MM.1S (cell line): Measurements from ENCODE around the gene NCK1.

Experiments
- DNase-seq: peaks from one replicate; pipeline ENCODE4 v3.0.0-alpha.2; 2015
- H2AFZ ChIP-seq: fragments of 300-600 bp; sonication (generic); 2 replicates; pipeline ENCODE4 v1.6.0; 2016; ENCODE audit warnings: antibody characterized with exemption, low read length
- H3F3A ChIP-seq: fragments of 300-600 bp; sonication (generic); 2 replicates; pipeline ENCODE4 v1.6.1; 2016; ENCODE audit warnings: mild to moderate bottlenecking, antibody characterized with exemption, low read length, moderate library complexity, mixed read lengths; ENCODE audit not compliant: insufficient read depth
- H3K27ac ChIP-seq: fragments of 300-600 bp; sonication (generic); 2 replicates; pipeline ENCODE4 v1.5.1; 2016; ENCODE audit warnings: mild to moderate bottlenecking, low read length
- H3K27me3 ChIP-seq: fragments of 300-600 bp; sonication (generic); replicated peaks from 2 replicates; pipeline ENCODE4 v1.6.0; 2016; ENCODE audit warnings: low read length; ENCODE audit not compliant: insufficient read depth
- H3K36me3 ChIP-seq: fragments of 300-600 bp; sonication (generic); replicated peaks from 2 replicates; pipeline ENCODE4 v1.6.1; 2016; ENCODE audit warnings: mild to moderate bottlenecking, low read length, mixed read lengths; ENCODE audit not compliant: insufficient read depth
- H3K4me1 ChIP-seq: fragments of 300-600 bp; sonication (generic); 2 replicates; pipeline ENCODE4 v1.6.1; 2016; ENCODE audit warnings: low read length, mixed read lengths
- H3K4me2 ChIP-seq: fragments of 300-600 bp; sonication (generic); 2 replicates; pipeline ENCODE4 v1.6.0; 2016; ENCODE audit warnings: low read depth, low read length
- H3K4me3 ChIP-seq: fragments of 300-600 bp; sonication (generic); 2 replicates; pipeline ENCODE4 v1.5.1; 2016; ENCODE audit warnings: low read length, mixed read lengths
- H3K79me2 ChIP-seq: fragments of 300-600 bp; sonication (generic); 2 replicates; pipeline ENCODE4 v1.6.1; 2016; ENCODE audit warnings: mixed run types, low read length, mixed read lengths
- H3K9ac ChIP-seq: fragments of 300-600 bp; sonication (generic); 2 replicates; pipeline ENCODE4 v1.6.1; 2016; ENCODE audit warnings: low read length, mixed read lengths
- H3K9me2 ChIP-seq: fragments of 300-600 bp; sonication (generic); replicated peaks from 2 replicates; pipeline ENCODE4 v1.6.1; 2016; ENCODE audit warnings: mild to moderate bottlenecking, low read length, mixed read lengths; ENCODE audit not compliant: insufficient read depth
- H3K9me3 ChIP-seq: fragments of 300-600 bp; sonication (generic); replicated peaks from 2 replicates; pipeline ENCODE4 v1.6.1; 2016; ENCODE audit warnings: mild to moderate bottlenecking, low read length, mixed read lengths; ENCODE audit not compliant: insufficient read depth
- H4K20me1 ChIP-seq: fragments of 300-600 bp; sonication (generic); 2 replicates; pipeline ENCODE4 v1.6.1; 2016; ENCODE audit warnings: mild to moderate bottlenecking, low read length, moderate library complexity, mixed read lengths; ENCODE audit not compliant: insufficient read depth
- EZH2 ChIP-seq: fragments of 300-600 bp; sonication (generic); optimal IDR thresholded peaks from 2 replicates; pipeline ENCODE3; 2017; ENCODE audit warnings: low read depth, mild to moderate bottlenecking, antibody characterized with exemption, low read length, mixed read lengths
- EZH2phosphoT487 ChIP-seq: fragments of 300-600 bp; sonication (generic); IDR thresholded peaks from 2 replicates; pipeline ENCODE4 v1.6.1; 2018; ENCODE audit warnings: antibody characterized with exemption, low read length
- TF ChIP-seq, protein P1 (sequence below): fragments of 300-600 bp; sonication (generic); IDR thresholded peaks from 2 replicates; pipeline ENCODE4 v1.5.1; 2016; ENCODE audit warnings: antibody characterized with exemption, low read length, mixed read lengths

NCK1 gene

DNA sequence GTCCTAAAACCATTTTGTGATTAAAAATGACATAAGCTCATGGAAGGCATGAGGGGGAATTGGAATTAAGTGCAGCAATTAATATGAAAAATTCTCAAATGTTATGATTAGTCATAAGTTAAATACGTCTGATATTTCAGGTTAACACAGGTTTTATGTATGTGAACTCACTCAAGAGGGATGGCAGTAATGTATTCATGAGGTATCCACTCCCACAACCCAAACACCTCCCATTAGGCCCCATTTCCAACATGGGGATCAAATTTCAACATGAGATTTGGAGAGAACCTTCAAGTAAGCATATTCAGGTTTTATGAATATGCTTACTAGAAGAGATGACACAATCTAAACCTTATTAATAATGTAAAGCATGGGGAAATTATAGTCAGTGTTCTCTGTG lies 54.2 kb downstream of the NCK1 start:
- no peak for DNase-seq

DNA sequence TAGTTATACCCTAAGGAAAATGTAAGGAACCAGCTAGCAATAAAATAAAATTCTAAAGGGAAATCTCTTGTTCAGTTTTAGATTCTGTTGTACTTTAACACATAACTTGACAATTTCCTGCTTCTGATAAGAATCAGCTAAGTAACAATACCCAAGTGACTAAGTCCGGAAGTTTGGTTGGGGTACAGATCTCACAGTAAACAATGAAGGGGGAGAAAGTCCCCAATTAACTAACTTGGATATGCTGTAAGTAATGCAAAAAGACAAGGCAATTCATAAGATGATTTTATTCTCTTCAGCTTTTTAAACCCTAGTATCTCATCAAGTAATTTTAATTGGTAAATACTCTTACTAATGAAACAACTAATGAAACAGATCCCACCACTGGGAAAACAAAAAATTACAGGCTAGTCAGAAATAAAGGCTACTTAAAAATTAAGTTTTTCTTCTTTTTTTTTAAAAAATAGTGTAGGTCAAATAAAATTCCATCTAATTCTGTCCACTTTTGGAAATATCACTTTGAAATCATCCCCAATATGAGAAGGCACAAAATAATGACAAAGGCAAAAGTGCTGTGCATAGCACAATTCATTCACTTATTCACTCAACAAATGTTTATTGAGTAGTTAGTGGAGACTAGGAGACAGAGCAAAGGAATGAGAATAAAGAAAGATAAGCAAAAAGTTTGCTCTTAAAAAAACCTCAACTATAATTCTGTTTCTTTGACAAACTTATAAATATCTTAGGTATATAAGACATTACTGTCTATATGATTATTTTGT lies 58.0 kb downstream of the NCK1 start:
- Histone ChIP-seq H3K27ac (no peak overlapping the region), H3K4me2 (no peak overlapping the region), H3K9me2 (no peaks in the 10 kb centered on the region), H3K9ac (no peak overlapping the region), H4K20me1 (no peaks in the 10 kb centered on the region), H3K27me3 (no peaks in the 10 kb centered on the region), H3K36me3 (no peaks in the 10 kb centered on the region), H3F3A (no peaks in the 10 kb centered on the region), H3K79me2 (peaks cover 64% of the 10 kb centered on the region), H2AFZ (no peak overlapping the region), H3K4me1 (no peaks in the 10 kb centered on the region), H3K4me3 (no peak overlapping the region), H3K9me3 (no peaks in the 10 kb centered on the region)
- DNase-seq, result no peak
- TF ChIP-seq EZH2phosphoT487 (no peak), EZH2 (no peak)
- TF ChIP-seq, protein P1, sequence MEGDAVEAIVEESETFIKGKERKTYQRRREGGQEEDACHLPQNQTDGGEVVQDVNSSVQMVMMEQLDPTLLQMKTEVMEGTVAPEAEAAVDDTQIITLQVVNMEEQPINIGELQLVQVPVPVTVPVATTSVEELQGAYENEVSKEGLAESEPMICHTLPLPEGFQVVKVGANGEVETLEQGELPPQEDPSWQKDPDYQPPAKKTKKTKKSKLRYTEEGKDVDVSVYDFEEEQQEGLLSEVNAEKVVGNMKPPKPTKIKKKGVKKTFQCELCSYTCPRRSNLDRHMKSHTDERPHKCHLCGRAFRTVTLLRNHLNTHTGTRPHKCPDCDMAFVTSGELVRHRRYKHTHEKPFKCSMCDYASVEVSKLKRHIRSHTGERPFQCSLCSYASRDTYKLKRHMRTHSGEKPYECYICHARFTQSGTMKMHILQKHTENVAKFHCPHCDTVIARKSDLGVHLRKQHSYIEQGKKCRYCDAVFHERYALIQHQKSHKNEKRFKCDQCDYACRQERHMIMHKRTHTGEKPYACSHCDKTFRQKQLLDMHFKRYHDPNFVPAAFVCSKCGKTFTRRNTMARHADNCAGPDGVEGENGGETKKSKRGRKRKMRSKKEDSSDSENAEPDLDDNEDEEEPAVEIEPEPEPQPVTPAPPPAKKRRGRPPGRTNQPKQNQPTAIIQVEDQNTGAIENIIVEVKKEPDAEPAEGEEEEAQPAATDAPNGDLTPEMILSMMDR, result no peak

More for the DNA sequence above, 54.2 kb downstream of the NCK1 start:
- Histone ChIP-seq H3K36me3 (no peaks in the 10 kb centered on the region), H3K4me2 (no peak overlapping the region), H3K9ac (no peak overlapping the region), H3K4me3 (no peak overlapping the region), H3K9me3 (no peaks in the 10 kb centered on the region), H3K9me2 (no peaks in the 10 kb centered on the region), H3K27ac (no peak overlapping the region), H4K20me1 (no peaks in the 10 kb centered on the region), H3F3A (no peaks in the 10 kb centered on the region), H3K27me3 (no peaks in the 10 kb centered on the region), H2AFZ (no peak overlapping the region), H3K79me2 (peaks cover 79% of the 10 kb centered on the region), H3K4me1 (no peaks in the 10 kb centered on the region)
- no peak for TF ChIP-seq EZH2phosphoT487
- TF ChIP-seq EZH2, result no peak
- TF ChIP-seq, protein P1, result no peak

DNA sequence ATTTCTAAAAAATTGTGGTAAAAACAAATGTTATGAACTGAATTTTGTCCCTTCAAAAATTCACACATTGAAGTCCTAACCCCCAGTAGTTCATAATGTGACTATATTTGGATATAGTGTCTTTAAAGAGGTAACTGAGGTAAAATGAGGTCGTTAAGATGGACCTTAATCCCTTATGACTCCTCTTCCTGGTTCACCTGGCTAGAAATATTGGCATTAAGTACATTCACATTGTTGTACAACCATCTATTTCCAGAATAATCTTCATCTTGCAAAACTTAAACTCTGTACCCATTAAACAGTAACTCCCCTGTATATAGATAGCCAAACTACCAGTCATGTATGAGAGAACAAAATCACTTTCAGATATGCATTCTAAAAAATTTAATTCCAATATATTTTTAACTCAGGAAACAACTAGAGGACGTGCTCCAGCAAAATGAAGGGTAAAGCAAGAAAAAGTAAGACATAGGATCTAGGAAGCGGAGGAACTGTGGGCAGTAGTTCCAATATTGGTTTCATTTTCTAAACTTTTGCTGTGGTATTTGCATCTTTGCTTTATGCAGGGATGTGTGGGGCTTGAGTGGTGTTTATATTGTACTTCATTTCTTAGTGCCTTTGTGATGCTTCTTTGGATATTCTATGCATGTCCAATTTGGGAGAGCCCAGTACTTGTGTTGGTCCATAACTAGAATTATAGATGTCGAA lies 59.0 kb downstream of the NCK1 start:
- Histone ChIP-seq H3F3A (no peaks in the 10 kb centered on the region), H3K4me3 (no peak overlapping the region), H3K9me3 (no peaks in the 10 kb centered on the region), H3K27ac (no peak overlapping the region), H3K9ac (no peak overlapping the region), H3K4me1 (no peaks in the 10 kb centered on the region), H2AFZ (no peak overlapping the region), H4K20me1 (no peaks in the 10 kb centered on the region), H3K79me2 (peaks cover 64% of the 10 kb centered on the region), H3K36me3 (no peaks in the 10 kb centered on the region), H3K27me3 (no peaks in the 10 kb centered on the region), H3K4me2 (no peak overlapping the region), H3K9me2 (no peaks in the 10 kb centered on the region)
- TF ChIP-seq EZH2 (no peak), EZH2phosphoT487 (no peak)
- DNase-seq, result no peak
